Epithelial cell of esophagus (primary cell): ENCODE results near the gene PLIN3.
"Not testable (repeated sequence)": the region's sequence is repeated elsewhere in the genome, so short reads cannot be mapped to it uniquely, and the experiment has no call there.

Experiments
- DNase-seq: peaks from one replicate; pipeline ENCODE4 v3.0.0; 2010; ENCODE audit warnings: low read depth
- H3K4me3 ChIP-seq: 2 replicates; pipeline ENCODE4 v1.5.1; 2011; ENCODE audit warnings: mild to moderate bottlenecking, low read length, control low read depth
- CTCF ChIP-seq: IDR thresholded peaks from 2 replicates; pipeline ENCODE4 v1.5.1; 2011; ENCODE audit warnings: low read depth, mild to moderate bottlenecking, low read length, control low read depth, inconsistent platforms; ENCODE audit not compliant: insufficient read depth; ENCODE audit errors: missing control alignments

PLIN3 gene

DNA sequence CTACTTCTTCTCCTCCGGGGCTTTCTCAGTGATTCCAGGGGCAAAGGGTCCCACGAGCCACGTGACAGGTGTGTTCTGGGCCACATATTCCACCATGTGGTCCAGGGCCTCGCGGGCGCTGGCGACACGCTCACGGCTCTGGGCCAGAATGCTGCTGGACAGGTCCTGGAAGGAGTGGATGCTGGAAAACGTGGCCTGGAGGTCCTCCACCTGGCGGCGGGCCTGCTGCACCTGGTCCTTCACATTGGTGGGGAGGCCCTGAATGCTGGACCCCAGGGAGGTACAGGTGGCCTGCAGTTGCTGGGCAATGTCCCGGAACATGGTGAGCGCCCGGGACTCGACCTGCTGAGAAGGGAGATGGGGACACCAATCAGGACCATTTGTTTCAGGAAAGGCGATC is 28.3 kb downstream of the PLIN3 start:
- H3K4me3 ChIP-seq = no peak overlapping the region
- no peak for TF ChIP-seq CTCF
- DNase-seq = no peak

DNA sequence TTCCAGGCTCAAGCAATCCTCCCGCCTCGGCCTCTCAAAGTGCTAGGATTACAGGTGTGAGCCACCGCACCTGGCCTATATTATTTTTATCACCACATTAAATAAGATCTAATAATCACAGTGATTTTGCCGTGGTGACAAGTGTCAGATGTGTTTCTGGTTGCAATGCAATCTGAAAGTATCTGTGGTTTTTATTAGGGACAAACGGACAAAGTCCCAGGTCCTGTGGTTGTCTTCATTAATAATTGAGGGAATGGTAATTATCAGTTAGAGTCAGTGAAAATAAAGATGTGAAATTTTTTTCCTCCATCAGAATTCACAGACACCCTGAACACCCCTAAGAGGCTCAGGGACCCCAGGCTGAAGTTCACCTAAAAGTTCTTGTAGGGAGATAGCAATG is 34.7 kb downstream of the PLIN3 start:
- DNase-seq = no peak
- TF ChIP-seq CTCF = no peak
- no peak overlapping the region for H3K4me3 ChIP-seq

- not testable (repeated sequence) for DNase-seq
- peak overlapping the region; percentile 87 for H3K4me3 ChIP-seq
These were observed 35.5 kb downstream of the PLIN3 start for GRCh38 chr19:4831979-4832340.

GRCh38 chr19:4831304-4831978 is 36.0 kb downstream of the PLIN3 start, which contains the start of gene TICAM1:
Gene TICAM1 (minus strand): TSS chr19:4831712. CDS start chr19:4818377, 13,335 bp downstream.
- H3K4me3 ChIP-seq = peak within 1 kb of the TSS; percentile 87
- TF ChIP-seq CTCF = no peak
- peak; percentile 92 for DNase-seq

DNA sequence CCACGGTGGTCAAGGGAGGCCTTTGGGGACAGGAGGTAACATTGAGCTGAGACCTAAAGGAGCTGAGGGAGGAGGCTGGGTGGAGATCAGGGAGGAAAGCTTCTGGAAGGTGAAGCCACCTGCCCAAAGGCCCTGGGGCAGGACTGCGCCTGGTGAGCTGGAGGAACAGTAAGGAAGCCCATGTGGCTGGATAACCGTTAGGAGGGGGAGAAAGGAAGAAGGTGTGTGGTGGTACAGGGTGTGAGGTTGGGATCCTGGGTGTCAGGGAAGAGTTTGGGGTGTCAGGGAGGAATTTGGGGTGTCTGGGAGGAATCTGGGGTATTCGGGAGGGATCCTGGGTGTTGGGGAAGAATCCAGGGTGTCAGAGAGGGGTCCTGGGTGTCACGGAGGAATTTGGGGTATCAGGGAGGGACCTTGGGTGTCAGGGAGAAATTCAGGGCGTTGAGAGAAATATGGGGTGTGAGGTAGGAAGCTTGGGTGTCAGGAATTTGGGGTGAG is 36.6 kb downstream of the PLIN3 start:
- H3K4me3 ChIP-seq = peak overlapping the region; percentile 87
- peak; percentile 39 for DNase-seq
- no peak for TF ChIP-seq CTCF

GRCh38 chr19:4830332-4830731 is 37.1 kb downstream of the PLIN3 start:
- H3K4me3 ChIP-seq = peak overlapping the region; percentile 87
- no peak for TF ChIP-seq CTCF

DNA sequence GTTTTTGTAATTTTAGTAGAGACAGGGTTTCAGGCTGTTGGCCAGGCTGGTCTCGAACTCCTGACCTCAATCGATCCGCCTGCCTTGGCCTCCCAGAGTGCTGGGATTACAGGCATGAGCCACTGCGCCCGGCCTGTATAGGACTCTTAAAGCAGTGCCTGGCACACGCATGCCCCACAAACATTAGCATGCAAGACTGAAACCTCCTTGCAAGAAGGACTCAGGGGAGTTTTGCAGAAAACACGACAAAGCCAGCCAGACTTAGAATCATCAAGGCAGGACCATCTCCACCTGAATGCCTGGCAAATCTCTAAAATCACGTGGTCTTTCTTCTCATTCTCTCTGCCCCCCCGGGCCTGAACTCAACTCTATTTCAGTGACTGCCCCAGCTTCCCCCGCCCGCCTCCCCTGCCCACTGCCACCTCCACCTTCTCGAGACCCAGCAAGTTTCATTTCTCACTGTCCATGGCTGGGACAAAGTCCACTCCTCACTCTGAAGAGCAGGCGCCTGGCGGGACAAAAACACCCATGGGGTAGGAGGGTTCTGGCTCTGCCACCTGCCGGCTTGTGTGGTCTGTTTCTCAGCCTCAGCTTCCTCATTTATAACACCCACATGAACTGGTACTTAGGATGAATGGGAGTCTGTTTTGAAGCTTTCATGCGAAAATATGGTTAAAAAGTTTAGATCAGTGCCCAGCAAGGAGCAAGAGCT is 38.3 kb downstream of the PLIN3 start:
- no peak for TF ChIP-seq CTCF
- no peak overlapping the region for H3K4me3 ChIP-seq
- DNase-seq = no peak

More at GRCh38 chr19:4830332-4830731, 37.1 kb downstream of the PLIN3 start:
- no peak for DNase-seq
